ENCODE measurements around the gene IGFBP6.

Gene IGFBP6

GRCh38 chr12:53055471-53056266 lies 41.8 kb upstream of the IGFBP6 start:
- no peak for DNase-seq
- ATAC-seq: no peak
- peak overlapping the region; percentile 26 for H3K4me3 Mint-ChIP-seq
- no peaks in the 10 kb centered on the region for H3K9me3 Mint-ChIP-seq
- no peaks in the 10 kb centered on the region for H3K36me3 Mint-ChIP-seq (ENCODE audit: low read depth)
- H3K27ac Mint-ChIP-seq: no peak overlapping the region
- no peaks in the 10 kb centered on the region for H3K27me3 Mint-ChIP-seq
- peaks cover 7% of the 10 kb centered on the region for H3K4me1 Mint-ChIP-seq

GRCh38 chr12:53056296-53056695 lies 41.2 kb upstream of the IGFBP6 start:
- Mint-ChIP-seq H3K4me1 (peaks cover 7% of the 10 kb centered on the region), H3K27me3 (no peaks in the 10 kb centered on the region), H3K27ac (no peak overlapping the region), H3K36me3 (ENCODE audit: low read depth) (no peaks in the 10 kb centered on the region), H3K4me3 (no peak overlapping the region), H3K9me3 (no peaks in the 10 kb centered on the region)
- ATAC-seq (no peak), DNase-seq (no peak)

- Mint-ChIP-seq H3K27ac (no peak overlapping the region), H3K36me3 (ENCODE audit: low read depth) (no peaks in the 10 kb centered on the region), H3K4me3 (no peak overlapping the region), H3K4me1 (peaks cover 7% of the 10 kb centered on the region), H3K9me3 (no peaks in the 10 kb centered on the region), H3K27me3 (no peaks in the 10 kb centered on the region)
- ATAC-seq (no peak), DNase-seq (no peak)
Measured at GRCh38 chr12:53056901-53057300, 40.6 kb upstream of the IGFBP6 start.

- Mint-ChIP-seq H3K4me1 (peaks cover 7% of the 10 kb centered on the region), H3K27ac (no peak overlapping the region), H3K9me3 (no peaks in the 10 kb centered on the region), H3K27me3 (no peaks in the 10 kb centered on the region), H3K36me3 (ENCODE audit: low read depth) (no peaks in the 10 kb centered on the region), H3K4me3 (no peak overlapping the region)
- DNase-seq (no peak), ATAC-seq (no peak)
Measured at GRCh38 chr12:53057816-53058500, 39.5 kb upstream of the IGFBP6 start.

- no peak for DNase-seq
- Mint-ChIP-seq H3K4me3 (no peak overlapping the region), H3K27ac (no peak overlapping the region), H3K36me3 (ENCODE audit: low read depth) (no peaks in the 10 kb centered on the region), H3K4me1 (peaks cover 4% of the 10 kb centered on the region), H3K9me3 (no peaks in the 10 kb centered on the region), H3K27me3 (no peaks in the 10 kb centered on the region)
- ATAC-seq: no peak
Measured at GRCh38 chr12:53058674-53059433, 38.6 kb upstream of the IGFBP6 start.

GRCh38 chr12:53059434-53060063 lies 37.9 kb upstream of the IGFBP6 start:
- Mint-ChIP-seq H3K36me3 (ENCODE audit: low read depth) (no peaks in the 10 kb centered on the region), H3K4me3 (no peak overlapping the region), H3K27me3 (no peaks in the 10 kb centered on the region), H3K4me1 (no peaks in the 10 kb centered on the region), H3K27ac (no peak overlapping the region), H3K9me3 (no peaks in the 10 kb centered on the region)
- DNase-seq: no peak
- ATAC-seq: no peak

- peaks cover 2% of the 10 kb centered on the region for H3K36me3 Mint-ChIP-seq (ENCODE audit: low read depth)
- H3K9me3 Mint-ChIP-seq: no peaks in the 10 kb centered on the region
- H3K27me3 Mint-ChIP-seq: no peaks in the 10 kb centered on the region
- ATAC-seq (no peak), DNase-seq (no peak)
- no peaks in the 10 kb centered on the region for H3K4me1 Mint-ChIP-seq
- no peak overlapping the region for H3K4me3 Mint-ChIP-seq
- H3K27ac Mint-ChIP-seq: no peak overlapping the region
Measured at GRCh38 chr12:53060064-53060720, 37.3 kb upstream of the IGFBP6 start.

GRCh38 chr12:53060721-53061276 lies 36.7 kb upstream of the IGFBP6 start:
- H3K4me1 Mint-ChIP-seq: peaks cover under 1% of the 10 kb centered on the region
- H3K27ac Mint-ChIP-seq: no peak overlapping the region
- H3K27me3 Mint-ChIP-seq: no peaks in the 10 kb centered on the region
- no peak for ATAC-seq
- no peak for DNase-seq
- H3K4me3 Mint-ChIP-seq: no peak overlapping the region
- no peaks in the 10 kb centered on the region for H3K9me3 Mint-ChIP-seq
- peaks cover 3% of the 10 kb centered on the region for H3K36me3 Mint-ChIP-seq (ENCODE audit: low read depth)

GRCh38 chr12:53061404-53062010 lies 36.0 kb upstream of the IGFBP6 start:
- H3K4me3 Mint-ChIP-seq: no peak overlapping the region
- no peaks in the 10 kb centered on the region for H3K9me3 Mint-ChIP-seq
- H3K36me3 Mint-ChIP-seq (ENCODE audit: low read depth): peaks cover 9% of the 10 kb centered on the region
- DNase-seq (no peak), ATAC-seq (no peak)
- peaks cover 5% of the 10 kb centered on the region for H3K4me1 Mint-ChIP-seq
- H3K27me3 Mint-ChIP-seq: no peaks in the 10 kb centered on the region
- no peak overlapping the region for H3K27ac Mint-ChIP-seq

GRCh38 chr12:53062011-53062961 lies 35.2 kb upstream of the IGFBP6 start:
- Mint-ChIP-seq H3K36me3 (ENCODE audit: low read depth) (peaks cover 10% of the 10 kb centered on the region), H3K27ac (no peak overlapping the region), H3K27me3 (no peaks in the 10 kb centered on the region), H3K4me3 (no peak overlapping the region), H3K9me3 (no peaks in the 10 kb centered on the region), H3K4me1 (peaks cover 5% of the 10 kb centered on the region)
- no peak for ATAC-seq
- DNase-seq: no peak

GRCh38 chr12:53062977-53063707 lies 34.3 kb upstream of the IGFBP6 start:
- H3K27ac Mint-ChIP-seq: no peak overlapping the region

More at GRCh38 chr12:53062977-53063707, 34.3 kb upstream of the IGFBP6 start:
- no peak overlapping the region for H3K4me3 Mint-ChIP-seq
- peaks cover 10% of the 10 kb centered on the region for H3K36me3 Mint-ChIP-seq (ENCODE audit: low read depth)
- ATAC-seq: no peak
- H3K27me3 Mint-ChIP-seq: no peaks in the 10 kb centered on the region
- peaks cover 5% of the 10 kb centered on the region for H3K4me1 Mint-ChIP-seq
- no peaks in the 10 kb centered on the region for H3K9me3 Mint-ChIP-seq
- no peak for DNase-seq
